GM10266 (cell line): ENCODE data around the gene TOP2A.

Experiments used
- DNase-seq: peaks from one replicate; pipeline ENCODE4 v3.0.0; 2012; ENCODE audit errors: extremely low spot score
- CTCF ChIP-seq: IDR thresholded peaks from 2 replicates; pipeline ENCODE4 v1.5.1; 2012; ENCODE audit warnings: mild to moderate bottlenecking, low read depth; ENCODE audit not compliant: control insufficient read depth, insufficient read depth; ENCODE audit errors: missing control alignments

TOP2A gene

GRCh38 chr17:40338941-40339649, 78.6 kb downstream of the TOP2A start:
- TF ChIP-seq CTCF, result no peak
- DNase-seq, result no peak
